Keratinocyte (primary cell): ENCODE measurements around the gene SYT2.

Experiments used
- EZH2 ChIP-seq: IDR thresholded peaks from one replicate; pipeline ENCODE4 v1.6.1; 2012; ENCODE audit warnings: inconsistent platforms, mild to moderate bottlenecking, low read length, moderate library complexity
- TF ChIP-seq, protein P1 (sequence below), 3 experiments: IDR thresholded peaks in 1 of 3; conservative IDR thresholded peaks in 1 of 3; optimal IDR thresholded peaks in 1 of 3; 2 replicates in 2 of 3; 3 replicates in 1 of 3; pipeline versions ENCODE3 to v1.5.1; 2011; ENCODE audit warnings: low read length in 3 of 3, mild to moderate bottlenecking in 3 of 3, moderate library complexity in 2 of 3, control low read depth in 1 of 3, inconsistent platforms in 1 of 3; ENCODE audit not compliant: insufficient read depth in 2 of 3; ENCODE audit errors: extremely low read depth in 1 of 3

DNA sequence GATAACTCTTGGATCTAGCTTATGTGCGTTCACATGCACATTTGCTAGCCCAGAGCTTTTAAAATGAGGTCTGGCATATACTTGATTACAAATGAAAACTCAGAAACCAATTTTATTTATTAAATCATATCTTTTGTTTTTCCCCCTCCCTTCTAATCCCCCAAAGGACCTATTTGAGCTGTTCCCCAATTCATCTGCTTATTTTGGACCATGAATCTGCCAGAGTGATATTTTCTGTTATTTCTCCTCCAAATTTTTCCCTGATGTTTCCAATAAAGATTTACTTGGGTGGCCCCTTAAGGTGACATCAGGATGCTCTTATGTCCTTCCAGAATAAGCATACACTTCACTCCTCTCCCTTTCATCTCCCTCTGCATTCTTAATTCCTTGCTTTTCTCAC, 123.4 kb downstream of the SYT2 start:
- no peak for TF ChIP-seq EZH2
- TF ChIP-seq, protein P1, sequence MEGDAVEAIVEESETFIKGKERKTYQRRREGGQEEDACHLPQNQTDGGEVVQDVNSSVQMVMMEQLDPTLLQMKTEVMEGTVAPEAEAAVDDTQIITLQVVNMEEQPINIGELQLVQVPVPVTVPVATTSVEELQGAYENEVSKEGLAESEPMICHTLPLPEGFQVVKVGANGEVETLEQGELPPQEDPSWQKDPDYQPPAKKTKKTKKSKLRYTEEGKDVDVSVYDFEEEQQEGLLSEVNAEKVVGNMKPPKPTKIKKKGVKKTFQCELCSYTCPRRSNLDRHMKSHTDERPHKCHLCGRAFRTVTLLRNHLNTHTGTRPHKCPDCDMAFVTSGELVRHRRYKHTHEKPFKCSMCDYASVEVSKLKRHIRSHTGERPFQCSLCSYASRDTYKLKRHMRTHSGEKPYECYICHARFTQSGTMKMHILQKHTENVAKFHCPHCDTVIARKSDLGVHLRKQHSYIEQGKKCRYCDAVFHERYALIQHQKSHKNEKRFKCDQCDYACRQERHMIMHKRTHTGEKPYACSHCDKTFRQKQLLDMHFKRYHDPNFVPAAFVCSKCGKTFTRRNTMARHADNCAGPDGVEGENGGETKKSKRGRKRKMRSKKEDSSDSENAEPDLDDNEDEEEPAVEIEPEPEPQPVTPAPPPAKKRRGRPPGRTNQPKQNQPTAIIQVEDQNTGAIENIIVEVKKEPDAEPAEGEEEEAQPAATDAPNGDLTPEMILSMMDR (optimal IDR thresholded peaks at IDR 0.05 in 1 of 3, IDR thresholded peaks at IDR 0.05 in 1 of 3, conservative IDR thresholded peaks at IDR 0.05 in 1 of 3; ENCODE audit: extremely low read depth in 1 of 3, insufficient read depth in 2 of 3, low read length in 3 of 3): no peak
